GM12878 (cell line): ENCODE data around the gene TNKS1BP1. TPM values are rescaled to one million over a fixed set of nuclear protein-coding genes. Genes with fewer than 3 reads are reported as not detected.

Experiments used
- ATAC-seq: fragments of 200-7000 bp; cut with Tn5 transposase; 3 replicates; pipeline ENCODE4 v1.9.1; 2020; ENCODE audit warnings: mild to moderate bottlenecking, moderate library complexity
- BruUV-seq: library from RNA; stranded (reverse); fragments of 400-500 nt; replicated peaks from 2 replicates; lab custom pipeline; 2021; lab: Mats Ljungman, UMichigan
- CTCF ChIA-PET: fragments of 300-600 bp; sonication (Branson Sonifier 250); formaldehyde crosslinking; extraction: SDS; loops from one replicate; lab custom pipeline; 2021; ENCODE audit warnings: inconsistent platforms; lab: Yijun Ruan, JAX
- POLR2A ChIA-PET: fragments of 350-600 bp; formaldehyde crosslinking; extraction: SDS; loops from one replicate; lab custom pipeline; 2021; ENCODE audit warnings: inconsistent platforms; lab: Charles Lee
- RAD21 ChIA-PET: fragments of 300-600 bp; sonication (Branson Sonifier 250); formaldehyde crosslinking; loops from one replicate; lab custom pipeline; 2023; ENCODE audit warnings: antibody characterized with exemption; ENCODE audit not compliant: unreplicated experiment; lab: Charles Lee
- SMC1A ChIA-PET: fragments of 300-600 bp; sonication (Branson Sonifier 250); formaldehyde crosslinking; loops from one replicate; lab custom pipeline; 2023; ENCODE audit not compliant: unreplicated experiment, uncharacterized antibody; lab: Charles Lee
- DNase-seq: peaks from one replicate; pipeline ENCODE4 v3.0.0-alpha.2; 2011; ENCODE audit warnings: low read depth, low spot score
- FAIRE-seq: peaks from 3 replicates; lab custom pipeline; 2011; peaks lifted over from hg19 to GRCh38; lab: Jason Lieb, UNC
- H2AFZ ChIP-seq: 2 replicates; pipeline ENCODE4 v1.6.0; 2011; ENCODE audit warnings: low read depth, low read length, control low read depth; ENCODE audit not compliant: control insufficient read depth
- H3K27ac ChIP-seq: 2 replicates; pipeline ENCODE4 v1.5.1; 2011; ENCODE audit warnings: control low read depth; ENCODE audit not compliant: control insufficient read depth, insufficient read depth
- H3K27me3 ChIP-seq, 2 experiments: replicated peaks in 1 of 2; 2 replicates each; pipeline versions ENCODE4 v1.6.0 to v1.6.1; 2011; ENCODE audit warnings: low read length in 1 of 2; ENCODE audit not compliant: control insufficient read depth in 2 of 2, insufficient read depth in 2 of 2
- H3K36me3 ChIP-seq, 2 experiments: 2 replicates each; pipeline ENCODE4 v1.5.1; 2011; ENCODE audit warnings: low read length in 1 of 2; ENCODE audit not compliant: control insufficient read depth in 2 of 2, insufficient read depth in 2 of 2
- H3K4me1 ChIP-seq: 2 replicates; pipeline ENCODE4 v1.6.1; 2011; ENCODE audit warnings: mild to moderate bottlenecking, low read length, moderate library complexity, mixed read lengths; ENCODE audit not compliant: control insufficient read depth, insufficient read depth
- H3K4me2 ChIP-seq: 2 replicates; pipeline ENCODE4 v1.6.0; 2011; ENCODE audit warnings: control low read depth; ENCODE audit not compliant: control insufficient read depth, insufficient read depth
- H3K4me3 ChIP-seq: fragments of 200-600 bp; sonication (generic); 2 replicates; pipeline ENCODE4 v1.5.1; 2016
- H3K79me2 ChIP-seq: 2 replicates; pipeline ENCODE4 v1.6.0; 2011; ENCODE audit warnings: low read length; ENCODE audit not compliant: control insufficient read depth, insufficient read depth
- H3K9ac ChIP-seq: 2 replicates; pipeline ENCODE4 v1.8.0; 2011; ENCODE audit warnings: low read length, control low read depth, mixed read lengths; ENCODE audit not compliant: control insufficient read depth, insufficient read depth
- H3K9me3 ChIP-seq: replicated peaks from 3 replicates; pipeline ENCODE4 v1.5.1; 2011; ENCODE audit warnings: mild to moderate bottlenecking, low read length; ENCODE audit not compliant: control insufficient read depth, insufficient read depth
- H4K20me1 ChIP-seq: 2 replicates; pipeline ENCODE4 v1.6.0; 2011; ENCODE audit not compliant: control insufficient read depth, insufficient read depth
- FOS ChIP-seq: IDR thresholded peaks from 3 replicates; pipeline ENCODE4 v1.6.1; 2011; ENCODE audit warnings: borderline replicate concordance; ENCODE audit not compliant: insufficient read length; ENCODE audit errors: extremely low read depth
- GABPA ChIP-seq: IDR thresholded peaks from 2 replicates; pipeline ENCODE4 v1.6.1; 2014; ENCODE audit warnings: antibody characterized with exemption, low read depth, mild to moderate bottlenecking, inconsistent platforms
- NFIC ChIP-seq: IDR thresholded peaks from 2 replicates; pipeline ENCODE4 v1.6.1; 2012; ENCODE audit warnings: low read depth, mild to moderate bottlenecking, inconsistent platforms, low read length, moderate library complexity
- NR2C1 ChIP-seq: fragments of 450-650 bp; IDR thresholded peaks from 2 replicates; pipeline ENCODE4 v1.6.1; 2017; ENCODE audit warnings: antibody characterized with exemption, mild to moderate bottlenecking, moderate library complexity
- SREBF2 ChIP-seq: IDR thresholded peaks from 2 replicates; pipeline ENCODE4 v1.6.1; 2012; ENCODE audit warnings: mild to moderate bottlenecking, low read length
- TAF1 ChIP-seq: IDR thresholded peaks from 2 replicates; pipeline ENCODE4 v1.6.1; 2011; ENCODE audit warnings: mild to moderate bottlenecking, low read depth, low read length, borderline replicate concordance
- WRNIP1 ChIP-seq: IDR thresholded peaks from 2 replicates; pipeline ENCODE4 v1.6.1; 2011; ENCODE audit warnings: low read depth, low read length, improper control_type of control experiment, borderline replicate concordance
- WGBS: methylation state at CpG from one replicate; pipeline ENCODE4 v1.1.6; 2016; ENCODE audit warnings: low lambda C conversion rate; ENCODE audit not compliant: insufficient replicate concordance, insufficient coverage; ENCODE audit errors: missing lambda C conversion rate; 5-methylcytosine and 5-hydroxymethylcytosine counted together
- in situ Hi-C: fragments of 300-500 bp; cut with MboI; formaldehyde crosslinking; loops from 9 replicates; pipeline ENCODE4 v1.14.3; 2018; ENCODE audit warnings: mixed read lengths
- intact Hi-C: fragments of 100-400 bp; cut with micrococcal nuclease; formaldehyde crosslinking; loops from one replicate; pipeline ENCODE4 v1.14.2; 2022; ENCODE audit not compliant: unreplicated experiment
- polyA plus RNA-seq, 11 experiments: library from polyadenylated mRNA; depleted of rRNA in 4 of 11; unstranded in 6 of 11; stranded (reverse) in 5 of 11; fragments of >200 nt; fragmentation: Nextera tagmentation in 4 of 11; fragmentation: Illumina TruSeq in 1 of 11; extraction: Ambion mirVana in 4 of 11; extraction: Trizol in 1 of 11; gene quantifications; 1 replicate in 1 of 11; 2 replicates in 10 of 11; pipeline versions ENCODE4 v1.2.1 to v1.2.3, GENCODE V29; 2011 to 2016; ENCODE audit warnings: inconsistent platforms in 2 of 11, missing spikeins in 2 of 11, low read depth in 1 of 11
- total RNA-seq, 4 experiments: library from RNA; depleted of rRNA in 3 of 4; stranded (reverse); fragments of >200 nt in 3 of 4; fragmentation: Illumina TruSeq in 1 of 4; extraction: Trizol in 1 of 4; gene quantifications; 2 replicates each; pipeline versions ENCODE4 v1.2.1 to v1.2.3, GENCODE V29; 2013 to 2021
- TF ChIP-seq, protein P1 (sequence below): fragments of 450-650 bp; IDR thresholded peaks from 2 replicates; pipeline ENCODE4 v1.6.1; 2017; ENCODE audit warnings: borderline replicate concordance
- TF ChIP-seq, protein P2 (sequence below): IDR thresholded peaks from 2 replicates; pipeline ENCODE4 v1.6.1; 2011; ENCODE audit warnings: low read depth, mild to moderate bottlenecking, low read length, moderate library complexity, borderline replicate concordance; ENCODE audit errors: extremely low read depth
- TF ChIP-seq, protein P3 (sequence below): fragments of 450-650 bp; IDR thresholded peaks from 2 replicates; pipeline ENCODE4 v1.6.1; 2017; ENCODE audit warnings: antibody characterized with exemption, mild to moderate bottlenecking, moderate library complexity

Gene TNKS1BP1
- total and polyA plus RNA-seq, 10 of the 15 experiments (the other 5 are each of a cell fraction or from before 2014, with no cell fraction given) = 0.26 to 15.8 (median 4.3) TPM

DNA sequence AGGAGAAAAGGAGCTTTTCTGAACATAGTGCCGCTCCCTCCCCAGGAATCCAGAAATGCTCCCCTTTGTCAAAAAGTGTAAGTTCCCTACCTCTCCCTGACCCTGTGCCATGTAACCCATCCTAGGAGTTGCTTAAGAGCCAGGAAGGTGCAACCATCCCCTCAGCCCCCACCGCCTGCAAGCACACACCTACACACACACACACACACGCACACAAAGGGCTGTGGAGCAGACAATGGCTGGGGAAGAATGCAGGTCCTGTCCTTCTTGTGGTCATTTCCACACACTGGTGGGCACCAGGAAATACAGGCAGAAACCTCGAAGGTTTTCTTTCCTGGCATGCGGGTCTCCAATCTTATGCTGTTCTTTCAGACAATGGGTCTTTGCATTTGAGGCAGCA lies 14.6 kb upstream of the TNKS1BP1 start:
- Histone ChIP-seq H3K79me2 (peaks cover 18% of the 10 kb centered on the region), H3K4me3 (no peak overlapping the region), H3K27me3 (no peaks in the 10 kb centered on the region; a peak in 1 of 4 replicates), H3K36me3 (no peaks in the 10 kb centered on the region; a peak in 1 of 4 replicates), H3K9me3 (no peaks in the 10 kb centered on the region), H2AFZ (no peak overlapping the region)
- WGBS = 49% methylated on average over 5 of the region's 5 CpGs
- DNase-seq (no peak), ATAC-seq (no peak)
- POLR2A ChIA-PET = no interaction called here
- CTCF ChIA-PET = interaction anchor here (1.3 to 2.3 kb wide), 3 partner anchors 13 to 154 kb away, joined by 3 to 8 read pairs (median 5); partner anchors contain the start of gene TNKS1BP1
- no peak for TF ChIP-seq TAF1
- TF ChIP-seq FOS = no peak
- TF ChIP-seq WRNIP1 = no peak
- TF ChIP-seq, protein P1, sequence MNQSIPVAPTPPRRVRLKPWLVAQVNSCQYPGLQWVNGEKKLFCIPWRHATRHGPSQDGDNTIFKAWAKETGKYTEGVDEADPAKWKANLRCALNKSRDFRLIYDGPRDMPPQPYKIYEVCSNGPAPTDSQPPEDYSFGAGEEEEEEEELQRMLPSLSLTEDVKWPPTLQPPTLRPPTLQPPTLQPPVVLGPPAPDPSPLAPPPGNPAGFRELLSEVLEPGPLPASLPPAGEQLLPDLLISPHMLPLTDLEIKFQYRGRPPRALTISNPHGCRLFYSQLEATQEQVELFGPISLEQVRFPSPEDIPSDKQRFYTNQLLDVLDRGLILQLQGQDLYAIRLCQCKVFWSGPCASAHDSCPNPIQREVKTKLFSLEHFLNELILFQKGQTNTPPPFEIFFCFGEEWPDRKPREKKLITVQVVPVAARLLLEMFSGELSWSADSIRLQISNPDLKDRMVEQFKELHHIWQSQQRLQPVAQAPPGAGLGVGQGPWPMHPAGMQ = no peak
- TF ChIP-seq, all 136 proteins: peak for 0
- no peaks in the 10 kb centered on the region for H4K20me1 ChIP-seq
- RAD21 ChIA-PET = no interaction called here
- no peak for FAIRE-seq
- H3K9ac ChIP-seq = no peak overlapping the region
- intact Hi-C loops = no loop called here
- no peak overlapping the region for H3K4me2 ChIP-seq
- BruUV-seq = no TSS peak
- peaks cover 10% of the 10 kb centered on the region for H3K4me1 ChIP-seq
- in situ Hi-C loops = loop anchor here (25.0 kb wide), 2 partner anchors 1173 to 1248 kb away; partner anchors contain the start of genes LPXN, OR5B21 and ZFP91
- SMC1A ChIA-PET = interaction anchor here (1.0 kb wide), 1 partner anchor 163 kb away, joined by 3 read pairs; no protein-coding TSS in a partner anchor
- H3K27ac ChIP-seq = no peak overlapping the region

DNA sequence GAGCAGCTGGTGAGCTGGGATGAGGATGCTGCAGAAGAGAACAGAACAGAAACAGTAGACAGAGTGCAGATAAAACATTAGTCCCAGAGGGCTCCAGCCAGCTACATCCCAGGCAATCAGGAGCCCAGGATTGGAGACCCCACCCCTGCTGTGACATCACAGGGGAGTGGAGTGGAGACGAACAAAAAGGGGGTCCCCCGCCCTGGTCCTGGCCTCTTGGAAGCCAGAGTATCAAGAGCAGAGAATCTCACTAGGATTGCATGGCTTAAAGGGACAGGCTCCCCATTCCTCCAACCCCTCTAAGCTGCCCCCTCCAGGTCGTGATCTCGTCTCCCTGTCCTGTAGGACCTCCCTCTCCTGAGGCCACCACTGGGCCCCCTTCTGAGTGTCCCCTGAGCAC lies 13.4 kb upstream of the TNKS1BP1 start, which contains the start of gene P2RX3:
TSS of gene P2RX3 (plus strand) at position 211 of the 400 bp plus-strand sequence. CDS start 199 bp downstream, outside the sequence.
- intact Hi-C loops = no loop called here
- RAD21 ChIA-PET = no interaction called here
- H3K9ac ChIP-seq = no peak within 1 kb of the TSS

More for the DNA sequence above, 13.4 kb upstream of the TNKS1BP1 start, which contains the start of gene P2RX3:
- ATAC-seq (no peak), DNase-seq (no peak), FAIRE-seq (no peak)
- H3K36me3 ChIP-seq = peaks cover 0 to 8% of the 10 kb centered on the region in 2 experiments; a peak in 2 of 4 replicates
- no peaks in the 10 kb centered on the region for H4K20me1 ChIP-seq
- peaks cover 29% of the 10 kb centered on the region for H3K79me2 ChIP-seq
- no peak within 1 kb of the TSS for H3K4me3 ChIP-seq
- in situ Hi-C loops = loop anchor here (25.0 kb wide), 2 partner anchors 1174 to 1249 kb away; partner anchors contain the start of genes LPXN, OR5B21 and ZFP91
- H3K27ac ChIP-seq = no peak within 1 kb of the TSS
- CTCF ChIA-PET = interaction anchor here (1.3 to 2.8 kb wide), 4 partner anchors 9 to 156 kb away, joined by 3 to 15 read pairs (median 6); partner anchors contain the start of gene TNKS1BP1
- POLR2A ChIA-PET = no interaction called here
- H3K9me3 ChIP-seq = no peaks in the 10 kb centered on the region
- no peak within 1 kb of the TSS for H3K4me2 ChIP-seq
- peaks cover 10% of the 10 kb centered on the region for H3K4me1 ChIP-seq
- 25% methylated on average over 4 of the region's 4 CpGs for WGBS
- no peaks in the 10 kb centered on the region; a peak in 1 of 4 replicates for H3K27me3 ChIP-seq
- no peak within 1 kb of the TSS for H2AFZ ChIP-seq
- BruUV-seq = no TSS peak
- TF ChIP-seq NFIC (no peak), TAF1 (no peak), SREBF2 (no peak), GABPA (no peak), NR2C1 (no peak)
- TF ChIP-seq, protein P2, sequence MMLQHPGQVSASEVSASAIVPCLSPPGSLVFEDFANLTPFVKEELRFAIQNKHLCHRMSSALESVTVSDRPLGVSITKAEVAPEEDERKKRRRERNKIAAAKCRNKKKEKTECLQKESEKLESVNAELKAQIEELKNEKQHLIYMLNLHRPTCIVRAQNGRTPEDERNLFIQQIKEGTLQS = no peak
- TF ChIP-seq, protein P3, sequence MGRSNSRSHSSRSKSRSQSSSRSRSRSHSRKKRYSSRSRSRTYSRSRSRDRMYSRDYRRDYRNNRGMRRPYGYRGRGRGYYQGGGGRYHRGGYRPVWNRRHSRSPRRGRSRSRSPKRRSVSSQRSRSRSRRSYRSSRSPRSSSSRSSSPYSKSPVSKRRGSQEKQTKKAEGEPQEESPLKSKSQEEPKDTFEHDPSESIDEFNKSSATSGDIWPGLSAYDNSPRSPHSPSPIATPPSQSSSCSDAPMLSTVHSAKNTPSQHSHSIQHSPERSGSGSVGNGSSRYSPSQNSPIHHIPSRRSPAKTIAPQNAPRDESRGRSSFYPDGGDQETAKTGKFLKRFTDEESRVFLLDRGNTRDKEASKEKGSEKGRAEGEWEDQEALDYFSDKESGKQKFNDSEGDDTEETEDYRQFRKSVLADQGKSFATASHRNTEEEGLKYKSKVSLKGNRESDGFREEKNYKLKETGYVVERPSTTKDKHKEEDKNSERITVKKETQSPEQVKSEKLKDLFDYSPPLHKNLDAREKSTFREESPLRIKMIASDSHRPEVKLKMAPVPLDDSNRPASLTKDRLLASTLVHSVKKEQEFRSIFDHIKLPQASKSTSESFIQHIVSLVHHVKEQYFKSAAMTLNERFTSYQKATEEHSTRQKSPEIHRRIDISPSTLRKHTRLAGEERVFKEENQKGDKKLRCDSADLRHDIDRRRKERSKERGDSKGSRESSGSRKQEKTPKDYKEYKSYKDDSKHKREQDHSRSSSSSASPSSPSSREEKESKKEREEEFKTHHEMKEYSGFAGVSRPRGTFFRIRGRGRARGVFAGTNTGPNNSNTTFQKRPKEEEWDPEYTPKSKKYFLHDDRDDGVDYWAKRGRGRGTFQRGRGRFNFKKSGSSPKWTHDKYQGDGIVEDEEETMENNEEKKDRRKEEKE = no peak
- SMC1A ChIA-PET = no interaction called here
